COLO668 (cell line): ENCODE measurements around the gene WSCD2.

ENCODE experiments used
- DNase-seq: peaks from one replicate; lab custom pipeline; 2025; ENCODE audit not compliant: unreplicated experiment; lab: John Stamatoyannopoulos, UW

The WSCD2 gene

DNA sequence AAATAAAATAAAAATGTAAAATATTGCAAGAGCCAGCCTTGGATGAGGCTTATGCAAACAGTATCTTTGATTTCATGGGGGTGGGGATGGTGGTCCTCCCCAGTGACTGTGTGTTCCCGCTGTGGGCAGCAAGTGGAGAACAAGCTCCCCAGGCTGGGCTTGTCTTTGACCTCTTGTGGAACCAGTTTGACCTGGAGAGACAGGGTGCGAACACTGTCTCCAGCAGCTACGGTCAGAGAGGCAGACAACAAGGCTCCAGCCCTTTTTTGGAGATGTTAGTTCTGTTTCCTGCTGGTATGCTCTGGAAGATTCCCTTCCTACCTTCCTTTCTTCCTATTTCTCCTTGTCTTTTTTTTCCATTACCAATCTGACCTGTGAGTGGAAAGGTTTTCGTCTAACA lies 21.8 kb upstream of the WSCD2 start:
- no peak for DNase-seq

DNA sequence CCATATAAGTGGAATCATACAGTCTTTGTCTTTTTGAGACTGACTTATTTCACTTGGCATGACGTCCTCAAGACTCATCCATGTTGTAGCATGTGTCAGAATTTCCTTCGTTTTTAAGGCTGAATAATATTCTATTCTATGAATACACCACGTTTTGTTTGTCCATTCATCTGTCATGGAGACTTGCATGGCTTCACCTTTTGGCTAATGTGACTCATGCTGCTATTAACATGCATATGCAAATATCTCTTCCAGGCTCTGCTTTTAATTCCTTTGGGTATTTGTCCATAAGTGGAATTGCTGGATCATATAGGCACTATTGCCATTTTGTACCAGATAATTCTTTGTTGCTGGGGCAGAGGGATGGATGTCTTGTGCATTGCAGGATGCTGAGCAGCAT lies 19.6 kb upstream of the WSCD2 start:
- no peak for DNase-seq

DNA sequence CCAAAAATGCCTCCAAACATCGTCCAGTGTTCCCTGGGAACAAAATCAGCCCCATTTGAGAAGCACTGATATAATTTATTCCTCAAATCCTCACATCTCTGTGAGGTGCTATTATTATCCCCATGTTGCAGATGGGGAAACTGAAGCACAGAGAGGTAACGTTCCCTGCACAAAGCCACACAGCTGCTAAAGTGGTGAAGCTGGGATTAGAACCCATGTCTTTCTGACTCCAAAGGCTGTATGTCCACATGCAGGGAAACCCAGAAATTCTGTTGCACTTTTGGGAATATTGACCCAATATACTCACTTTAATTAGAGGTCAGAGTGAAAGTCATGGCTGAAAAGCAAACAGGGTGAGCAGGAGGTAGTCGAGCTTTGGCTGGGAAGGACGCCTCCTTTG lies 19.1 kb upstream of the WSCD2 start:
- DNase-seq: no peak

DNA sequence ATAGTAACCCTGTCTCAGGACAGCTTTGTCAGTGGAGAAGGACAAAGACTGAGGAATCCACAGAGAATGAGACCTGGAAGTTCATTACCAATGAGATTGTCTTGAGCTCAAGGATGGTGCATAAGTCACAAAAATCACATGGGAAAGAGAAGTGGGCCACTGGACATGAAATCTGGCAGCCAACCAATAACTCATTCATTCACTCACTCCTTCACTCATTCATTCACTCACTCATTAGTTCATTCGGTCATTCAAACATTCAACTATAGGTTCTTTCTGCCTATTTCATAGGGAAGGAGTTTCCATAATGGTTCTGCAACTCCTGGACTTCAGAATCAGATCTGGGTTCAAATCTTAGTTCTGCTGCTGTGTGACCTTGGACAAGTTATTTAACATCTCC lies 18.2 kb upstream of the WSCD2 start:
- no peak for DNase-seq

DNA sequence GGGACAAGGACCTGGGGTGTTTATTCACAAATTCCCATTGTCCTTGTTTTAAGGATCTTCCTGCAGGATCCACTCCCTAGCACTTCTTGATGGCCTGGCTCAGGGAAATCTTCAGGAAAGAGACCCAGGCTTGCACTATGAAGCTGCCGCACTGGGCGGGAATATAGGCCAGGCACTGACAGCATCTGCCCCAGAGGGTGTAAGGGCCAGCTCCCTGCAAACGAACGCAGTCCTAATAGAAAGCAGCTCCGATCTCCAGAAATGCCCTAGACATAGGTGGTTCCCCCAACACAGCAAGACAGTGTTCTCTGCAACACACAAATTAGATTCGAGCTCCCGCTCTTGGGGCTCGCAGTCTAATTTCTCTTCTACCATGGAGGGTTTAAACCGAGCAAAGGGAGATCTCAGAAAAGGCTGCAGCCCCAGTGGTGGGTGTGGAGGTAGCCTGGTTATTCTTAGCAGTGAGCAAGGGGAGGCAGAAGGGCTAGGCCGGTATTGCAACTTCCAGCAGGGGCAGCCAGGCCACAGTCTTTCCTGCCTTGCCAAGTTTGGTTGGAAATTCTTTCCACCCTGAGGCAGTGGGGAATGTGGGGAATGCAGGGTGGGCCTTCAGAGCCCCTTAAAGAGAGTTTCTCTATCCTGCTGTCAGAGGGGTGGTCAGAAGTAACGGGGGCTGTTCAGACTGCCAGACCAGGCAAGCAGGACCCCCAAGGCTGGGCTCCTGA lies 16.1 kb upstream of the WSCD2 start:
- DNase-seq: no peak

DNA sequence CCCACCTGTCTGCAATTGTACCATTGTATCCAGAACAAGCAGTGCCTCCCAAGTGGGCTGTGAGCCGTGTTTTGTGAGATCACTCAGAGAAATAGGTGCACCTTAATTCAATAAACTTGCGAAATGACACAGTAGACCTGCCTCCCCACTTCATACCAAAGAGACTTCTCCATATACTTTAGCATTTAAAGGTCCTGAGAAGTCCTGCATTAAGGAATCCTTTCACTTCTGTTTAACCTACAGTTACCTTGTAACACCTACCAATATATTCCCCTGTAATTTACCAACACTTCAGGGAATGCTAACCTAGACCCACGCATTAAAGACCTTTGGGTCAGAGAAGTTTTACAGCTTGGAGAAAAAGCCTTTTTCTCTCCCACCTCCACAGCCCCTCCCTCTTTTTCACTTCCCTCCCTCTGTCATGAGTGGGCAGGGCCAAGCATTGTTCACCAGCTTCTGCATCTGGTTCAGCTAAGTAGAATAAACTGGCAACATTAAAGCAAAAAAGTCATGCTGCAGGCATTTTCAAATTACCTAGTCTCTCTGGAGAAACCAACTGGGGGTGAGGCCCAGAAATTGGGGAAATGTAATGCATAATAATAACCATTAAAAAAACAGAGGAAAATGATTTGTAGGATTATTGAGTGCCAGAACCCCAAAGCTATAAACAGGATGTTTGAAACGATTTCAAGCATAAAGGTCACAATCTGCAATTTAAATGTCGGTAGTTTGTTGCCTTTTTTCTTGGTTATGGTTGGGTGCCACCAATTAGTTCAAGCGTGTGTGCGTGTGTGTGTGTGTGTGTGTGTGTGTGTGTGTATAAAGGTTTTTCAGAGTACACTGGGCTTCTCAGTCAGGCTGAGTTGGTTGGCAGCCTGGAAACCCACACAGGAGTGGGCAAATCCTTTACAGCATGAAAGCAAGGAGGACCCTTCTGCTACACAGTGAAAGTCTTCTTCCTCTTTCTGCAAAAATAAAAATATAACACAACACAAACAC lies 13.7 kb upstream of the WSCD2 start:
- no peak for DNase-seq

DNA sequence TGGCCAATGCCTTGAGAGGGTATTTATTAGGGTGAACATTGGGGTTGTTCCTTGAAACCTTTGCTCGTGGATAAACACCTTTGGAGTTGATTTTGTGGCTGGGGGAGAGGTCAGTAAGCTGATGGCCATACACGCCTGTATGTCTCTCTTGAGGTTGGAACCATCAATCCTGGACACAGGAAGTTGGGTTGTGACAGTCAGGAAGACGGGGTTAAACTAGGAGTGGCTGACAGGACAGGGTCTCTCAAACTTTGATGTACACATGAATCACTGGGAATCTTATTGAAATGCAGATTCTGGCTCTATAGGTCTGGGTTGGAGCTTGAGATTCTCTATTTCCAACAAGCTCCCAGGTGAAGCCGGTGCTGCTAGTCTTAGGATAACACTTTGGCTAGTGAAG lies 12.8 kb upstream of the WSCD2 start:
- no peak for DNase-seq

DNA sequence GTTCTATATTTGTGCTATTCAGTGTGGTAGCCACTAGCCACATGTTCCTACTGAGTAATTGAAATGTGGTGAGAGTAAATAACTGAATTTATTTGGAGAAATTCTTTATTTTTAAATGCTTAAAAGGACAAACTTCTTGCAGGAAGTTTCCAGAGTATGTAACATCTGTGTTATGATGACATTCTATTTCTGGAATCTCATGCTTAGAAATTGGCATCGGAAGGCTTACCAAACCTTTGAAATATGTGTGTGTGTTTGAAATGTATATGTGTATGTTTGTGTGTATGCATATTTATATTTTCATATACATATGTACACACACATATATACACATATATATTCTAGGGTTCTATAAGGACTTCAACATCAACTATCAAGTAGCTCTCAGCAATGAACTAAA lies 12.4 kb upstream of the WSCD2 start:
- no peak for DNase-seq

DNA sequence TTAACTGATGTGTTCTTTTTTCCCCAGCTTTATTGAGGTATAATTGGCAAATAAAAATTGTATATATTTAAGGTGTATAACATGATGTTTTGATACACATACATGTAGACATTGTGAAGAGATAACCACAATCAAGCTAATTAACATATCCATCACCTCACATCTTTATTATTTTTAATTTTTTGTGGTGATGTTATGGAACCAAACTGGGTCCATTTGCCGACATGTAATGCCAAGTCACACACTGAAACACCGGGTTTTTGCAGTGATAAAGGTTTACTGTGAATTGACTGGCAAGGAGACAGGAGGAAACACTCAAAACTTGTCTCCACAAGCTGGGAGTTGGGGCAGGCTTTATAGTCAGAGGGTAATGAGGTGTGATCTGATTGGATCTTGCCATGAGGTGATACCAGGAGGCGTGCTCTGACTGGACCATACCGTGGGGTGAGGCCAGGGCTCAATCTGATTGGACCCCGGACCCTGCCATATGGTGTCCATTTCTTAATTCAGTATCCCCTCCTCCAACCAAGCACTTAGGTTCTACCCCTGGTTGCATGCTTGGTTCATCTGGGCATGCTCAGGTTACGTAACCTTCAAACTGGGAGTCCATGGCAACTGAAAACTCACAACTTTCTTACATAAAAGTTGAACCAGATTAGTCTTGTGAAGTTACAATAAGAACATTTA lies 11.8 kb upstream of the WSCD2 start:
- DNase-seq: no peak

DNA sequence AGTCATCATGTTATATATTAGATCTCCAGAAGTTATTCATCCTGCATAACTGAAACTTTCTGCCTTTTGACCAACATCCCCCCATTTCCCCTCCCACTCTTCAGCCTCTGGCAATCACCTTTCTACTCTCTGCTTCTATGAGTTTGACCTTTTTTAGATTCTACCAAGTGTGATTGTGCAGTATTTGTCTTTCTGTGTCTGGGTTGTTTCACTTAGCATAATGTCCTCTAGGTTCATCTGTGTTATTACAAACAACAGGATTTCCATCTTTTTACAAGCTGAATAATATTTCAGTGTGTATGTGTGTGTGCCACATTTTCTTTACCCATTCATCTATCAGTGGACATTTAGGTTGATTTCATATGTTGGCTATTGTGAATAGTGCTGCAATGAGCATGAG lies 11.2 kb upstream of the WSCD2 start:
- no peak for DNase-seq

DNA sequence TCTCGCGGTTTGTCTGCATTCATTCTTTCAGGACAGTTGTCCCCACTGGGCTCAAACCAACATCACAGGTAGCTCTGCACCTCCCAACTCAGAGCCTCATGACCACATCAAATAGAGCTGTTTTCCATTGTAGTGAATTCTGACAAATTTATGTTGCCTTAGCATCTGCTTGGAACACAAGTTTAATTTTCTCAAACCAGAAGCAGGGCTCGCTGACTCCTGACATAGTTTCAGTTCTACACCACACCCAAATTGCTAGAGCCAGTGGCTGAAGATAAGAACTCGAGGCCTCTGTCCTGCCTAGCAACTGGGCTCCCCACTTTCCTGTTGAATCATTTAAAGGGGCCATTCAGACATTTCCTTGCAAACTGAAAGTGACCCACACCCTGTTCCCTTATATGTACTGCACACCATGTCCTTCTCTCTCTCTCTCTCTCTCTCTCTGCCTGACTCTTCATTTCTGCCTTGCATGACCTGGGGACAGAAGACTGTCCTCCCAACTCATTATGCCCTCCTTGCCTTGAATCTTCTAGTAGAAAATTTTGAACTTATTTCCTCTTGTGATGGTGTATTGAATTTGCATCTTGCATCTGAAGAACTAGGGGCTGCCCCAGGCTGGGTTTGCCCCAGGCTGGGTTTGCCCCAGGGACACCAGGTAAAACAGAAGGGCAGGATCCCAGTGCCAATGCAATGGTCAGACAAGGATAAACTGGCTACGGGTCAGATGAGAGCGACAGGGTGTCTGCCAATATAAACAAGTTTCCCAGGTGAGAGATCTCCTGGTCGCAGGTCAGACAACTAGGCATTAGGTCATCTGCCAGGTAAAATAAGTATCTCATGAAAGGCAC lies 9.7 kb upstream of the WSCD2 start:
- no peak for DNase-seq

DNA sequence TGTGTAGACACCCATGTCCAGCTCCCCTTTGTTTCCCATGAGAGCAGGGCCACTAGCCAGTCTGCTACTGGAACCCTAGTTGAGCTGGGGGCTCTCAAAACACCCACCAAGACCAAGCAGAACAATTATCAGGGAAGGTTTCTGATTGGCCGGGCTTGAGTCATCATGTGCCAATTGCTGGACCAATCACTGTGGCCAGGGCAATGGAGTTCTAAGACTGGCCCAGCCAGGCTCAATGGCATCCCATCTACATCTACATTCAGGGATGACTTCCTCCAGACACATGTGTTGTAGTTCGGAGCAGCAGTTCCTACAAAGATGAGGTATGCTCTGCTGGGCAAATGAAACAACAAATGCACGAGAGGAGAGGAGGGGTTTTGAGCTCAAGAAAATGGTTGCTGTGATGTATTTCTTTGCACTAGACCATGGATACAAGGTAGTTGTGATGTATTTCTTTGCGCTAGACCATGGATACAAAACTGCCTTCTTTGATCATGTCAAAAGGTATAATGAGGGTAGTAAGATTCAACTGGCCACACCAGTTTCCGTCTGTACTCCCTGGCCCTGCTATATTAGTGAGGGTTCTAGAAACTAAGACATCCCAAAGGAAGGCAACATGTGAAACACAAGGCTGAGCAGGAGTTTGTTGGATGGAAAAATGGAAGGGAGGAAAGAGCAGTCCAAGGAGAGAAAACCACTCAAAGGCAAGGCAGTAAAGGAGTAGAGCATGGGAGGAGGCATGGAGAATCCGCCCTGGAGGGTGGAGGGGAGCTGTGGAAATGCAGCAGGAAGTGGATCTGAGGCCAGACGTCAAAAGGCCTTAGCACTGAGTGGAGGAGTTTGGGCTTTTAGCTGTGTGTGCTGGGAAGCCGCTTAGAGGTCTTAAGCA lies 8.9 kb upstream of the WSCD2 start:
- no peak for DNase-seq

DNA sequence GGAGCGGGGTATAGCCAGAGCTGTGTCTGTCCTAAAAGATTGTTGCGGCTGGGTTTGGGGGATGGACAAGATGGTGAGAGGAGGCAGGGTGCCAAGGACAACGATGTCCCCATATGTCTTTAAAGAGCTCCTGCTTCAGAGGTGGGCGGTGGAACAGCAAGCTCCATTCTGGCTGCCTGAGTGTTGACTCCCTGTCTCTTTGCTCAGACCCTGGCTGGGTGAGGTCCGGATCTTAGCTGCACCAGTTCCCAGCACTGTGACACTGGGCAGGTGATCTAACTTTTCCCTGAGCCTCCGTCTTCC lies 8.3 kb upstream of the WSCD2 start:
- DNase-seq: no peak

DNA sequence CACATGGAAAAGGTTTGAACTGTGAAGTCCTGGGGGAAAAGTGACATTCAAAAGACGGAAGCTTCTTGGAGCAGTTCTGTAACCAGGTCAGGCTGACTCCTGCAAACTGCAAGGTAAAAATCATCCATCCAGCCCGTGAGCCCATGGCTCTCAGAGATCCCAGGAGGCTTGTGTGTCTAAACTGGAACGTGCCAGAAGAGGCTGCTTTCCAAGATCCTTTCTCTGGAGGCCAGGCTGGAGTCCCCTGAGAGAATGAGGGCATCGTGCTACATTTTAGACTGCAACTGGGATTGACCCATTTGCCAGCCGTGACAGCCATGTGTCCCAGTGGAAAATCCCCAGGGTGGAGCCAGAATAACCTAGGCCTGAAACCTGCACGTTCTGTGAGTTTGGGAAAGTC lies 7.8 kb upstream of the WSCD2 start:
- DNase-seq: no peak

DNA sequence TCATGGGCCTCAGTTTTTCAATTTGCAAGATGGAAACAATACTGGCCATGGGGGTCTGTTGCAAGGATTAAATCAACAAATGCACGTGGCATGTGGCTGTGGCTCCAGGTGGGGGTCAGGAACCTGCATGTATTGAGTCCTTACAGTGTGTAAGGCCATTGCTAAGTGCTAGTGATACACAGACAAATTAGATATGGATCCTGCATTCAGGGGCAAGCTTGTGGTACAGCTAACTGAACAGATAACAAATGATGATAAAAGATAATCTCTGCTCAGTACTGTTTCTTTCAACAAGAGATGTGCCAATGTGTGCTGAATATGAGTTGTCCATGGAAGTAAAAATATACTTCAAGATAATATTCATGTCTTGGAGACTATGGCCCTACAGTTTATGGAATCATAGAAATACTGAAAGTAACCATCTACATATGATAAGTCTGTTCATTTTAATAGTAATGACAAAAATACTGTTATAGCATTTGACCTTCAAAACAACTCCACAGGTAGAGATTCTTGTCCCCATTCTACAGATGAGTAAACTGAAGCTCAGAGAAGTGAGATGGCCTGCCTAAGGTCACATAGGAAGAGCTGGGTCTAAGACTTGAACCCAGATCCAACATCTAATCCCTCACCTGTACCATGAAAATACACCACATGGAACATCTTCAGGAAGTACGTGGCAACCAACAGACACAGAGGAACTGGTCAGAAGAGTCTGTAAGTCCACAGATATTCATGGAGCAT lies 7.2 kb upstream of the WSCD2 start:
- no peak for DNase-seq

DNA sequence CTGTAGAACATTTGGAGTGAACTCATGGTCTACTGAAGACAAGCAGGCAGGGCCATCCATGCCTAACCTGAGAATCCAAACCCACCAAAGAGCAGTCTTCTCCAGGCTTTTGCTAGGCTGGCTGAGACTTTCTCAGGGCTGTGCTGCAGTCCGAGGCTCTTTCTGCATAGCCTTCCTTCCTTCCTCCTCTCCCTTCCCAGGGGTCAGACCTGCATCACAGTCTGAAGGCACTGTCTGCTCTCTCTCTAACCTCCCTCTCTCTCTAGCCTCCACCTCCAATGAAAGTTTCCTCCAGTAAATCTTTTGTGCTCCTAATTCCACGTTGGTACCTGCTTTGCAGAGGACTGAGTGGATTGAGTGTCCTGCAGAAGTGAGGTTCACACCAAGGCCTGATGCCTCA lies 6.4 kb upstream of the WSCD2 start:
- DNase-seq: no peak

DNA sequence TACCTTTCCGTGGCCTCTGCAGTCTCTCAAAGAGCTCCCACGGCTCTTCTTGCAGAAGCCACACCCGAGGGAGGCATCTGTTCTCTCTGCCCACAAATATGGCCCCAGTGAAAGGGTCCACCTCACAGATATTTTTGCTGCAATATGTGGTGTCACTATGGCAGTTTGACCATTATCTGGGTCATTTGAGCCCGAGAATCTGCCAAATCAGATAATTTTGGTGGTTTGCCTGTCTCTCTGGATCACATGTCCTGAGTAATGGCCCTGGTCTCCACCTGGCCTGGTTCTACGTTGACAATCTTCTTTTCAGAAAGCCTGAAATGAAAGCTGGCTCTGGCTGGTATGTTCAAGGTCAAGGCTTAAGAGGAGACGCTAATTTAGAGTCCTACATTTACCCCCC lies 5.7 kb upstream of the WSCD2 start:
- DNase-seq: no peak

DNA sequence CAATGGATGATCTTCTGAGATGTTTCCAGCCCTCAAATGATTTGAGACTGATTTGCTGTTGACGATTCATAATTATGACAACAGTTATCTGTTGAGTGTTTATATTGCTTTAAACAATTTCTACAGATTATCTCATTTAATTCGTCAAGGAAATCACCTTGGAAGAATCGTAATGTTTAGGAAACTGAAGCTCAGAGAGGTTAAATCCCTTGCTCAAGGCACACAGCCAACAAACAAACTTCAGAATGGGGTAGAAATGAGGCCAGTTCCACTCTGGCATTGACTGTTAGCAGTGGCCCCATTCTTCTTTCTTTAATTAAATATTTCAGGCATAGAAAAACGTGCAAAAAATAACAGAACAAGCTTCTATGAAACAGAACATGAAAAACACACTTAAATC lies 4.0 kb upstream of the WSCD2 start:
- DNase-seq: no peak

DNA sequence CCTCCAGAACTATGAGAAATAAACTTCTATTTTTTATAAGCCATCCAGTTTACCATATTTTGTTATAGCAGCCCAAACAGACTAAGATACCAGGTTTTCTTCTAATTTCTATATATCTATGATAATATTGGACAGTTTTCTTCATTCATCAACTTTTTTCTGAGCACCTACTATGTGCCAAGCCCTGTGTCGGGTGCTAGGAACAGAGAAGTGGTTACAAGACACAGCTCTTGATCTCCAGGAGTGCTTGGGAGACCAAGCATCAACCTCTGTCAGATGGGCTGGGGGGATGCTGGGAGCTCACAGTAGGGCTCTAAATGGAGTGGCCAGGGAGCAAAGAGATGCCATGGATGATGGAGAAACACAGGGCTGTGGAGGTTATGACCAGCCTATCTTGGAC lies 2.9 kb upstream of the WSCD2 start:
- no peak for DNase-seq
